Measurements from ENCODE around the gene CLDN10. TPM values are rescaled to one million over a fixed set of nuclear protein-coding genes. Genes with fewer than 3 reads are reported as not detected.

The CLDN10 gene
- total RNA-seq, 1 donor from 2014 or later: not detected

DNA sequence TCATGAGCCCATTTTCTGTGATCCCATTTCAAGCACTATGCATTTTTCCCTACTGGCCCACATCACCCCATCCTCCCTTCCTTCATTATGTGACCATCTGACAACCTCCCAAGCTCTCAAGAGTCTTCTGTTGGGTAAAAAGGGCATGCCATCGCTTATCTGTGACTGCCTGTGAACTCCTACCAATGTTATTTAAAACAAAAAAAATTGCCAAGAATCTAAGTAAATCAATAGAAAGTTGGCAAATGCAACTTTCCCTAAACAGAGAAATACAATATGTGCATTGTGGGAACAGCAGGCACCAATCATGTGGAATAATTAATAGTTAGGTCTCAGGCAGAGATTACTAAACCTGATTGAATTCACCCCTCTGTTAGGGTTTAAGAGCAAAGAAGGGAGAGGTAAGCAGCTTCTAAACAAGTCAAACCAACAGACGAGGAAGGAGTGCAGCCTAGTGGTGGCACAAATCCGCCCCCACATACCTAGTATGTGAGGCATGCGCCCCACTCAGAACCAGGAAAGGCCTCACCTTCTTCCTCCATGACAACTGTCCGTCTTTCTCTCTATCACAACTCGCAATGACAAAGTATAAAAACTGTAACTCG is 62.2 kb downstream of the CLDN10 start:
- no peak overlapping the region for H3K27ac Mint-ChIP-seq

DNA sequence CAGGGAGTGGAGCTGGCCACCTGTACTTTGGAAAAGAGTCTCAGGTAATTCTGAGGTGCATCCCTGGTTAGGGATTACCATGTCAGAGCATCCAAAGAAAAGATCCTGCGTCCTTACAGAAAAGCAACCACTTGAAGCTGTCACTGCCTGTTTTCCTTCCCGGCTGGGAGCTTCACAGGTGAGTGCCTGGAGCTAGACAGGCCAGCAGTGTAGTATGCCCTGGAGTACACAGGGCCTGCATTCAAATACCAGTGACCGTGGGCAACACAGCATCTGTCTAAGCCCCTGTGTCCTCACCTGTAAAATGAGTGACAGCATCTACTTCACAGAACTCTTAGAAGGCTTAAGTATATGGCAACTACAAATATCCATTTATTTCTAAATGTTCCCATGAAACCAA is 63.0 kb downstream of the CLDN10 start:
- DNase-seq (ENCODE audit: low spot score): no peak
- H3K36me3 Mint-ChIP-seq (ENCODE audit: low read depth): no peaks in the 10 kb centered on the region

More for the DNA sequence above, 62.2 kb downstream of the CLDN10 start:
- Mint-ChIP-seq H3K4me3 (ENCODE audit: low read depth) (no peak overlapping the region), H3K36me3 (ENCODE audit: low read depth) (no peaks in the 10 kb centered on the region), H3K9me3 (no peaks in the 10 kb centered on the region), H3K4me1 (ENCODE audit: low read depth) (no peaks in the 10 kb centered on the region), H3K27me3 (ENCODE audit: low read depth) (no peaks in the 10 kb centered on the region)
- no peak for DNase-seq (ENCODE audit: low spot score)
- intact Hi-C loops (cut with micrococcal nuclease): no loop called here

DNA sequence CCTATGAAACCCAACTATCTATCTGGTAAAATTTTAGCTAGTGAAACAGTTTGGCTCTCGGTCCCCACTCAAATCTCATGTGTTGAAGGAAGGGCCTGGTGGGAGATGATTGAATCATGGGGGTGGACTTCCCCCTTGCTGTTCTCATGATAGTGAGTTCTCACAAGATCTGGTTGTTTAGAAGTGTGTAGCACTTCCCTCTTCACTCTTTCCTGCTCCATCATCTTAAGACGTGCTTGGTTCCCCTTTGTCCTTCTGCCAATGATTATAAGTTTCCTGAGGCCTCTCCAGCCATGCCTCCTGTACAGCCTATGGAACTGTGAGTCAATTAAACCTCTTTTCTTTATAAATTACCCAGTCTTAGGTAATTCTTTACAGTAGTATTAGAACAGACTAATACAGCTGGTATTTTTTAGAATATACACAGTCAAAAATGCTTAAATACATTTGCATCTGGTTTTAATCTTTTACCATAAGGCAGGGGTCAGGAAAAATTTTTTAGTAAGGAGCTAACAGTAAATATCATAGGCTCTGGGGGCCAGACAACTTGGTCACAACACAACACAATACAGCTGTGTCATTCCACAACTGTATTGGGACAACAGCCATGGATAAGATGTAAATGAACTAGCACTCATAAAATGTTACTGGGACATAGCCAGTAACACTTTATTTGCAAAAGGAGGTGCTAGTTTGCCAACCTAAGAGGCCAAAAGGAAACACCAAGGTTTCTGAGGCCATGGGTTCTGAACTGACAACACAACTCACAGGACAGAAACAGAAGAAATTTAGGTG is 67.7 kb downstream of the CLDN10 start:
- Mint-ChIP-seq H3K4me3 (ENCODE audit: low read depth) (no peak overlapping the region), H3K27me3 (ENCODE audit: low read depth) (peaks cover 9% of the 10 kb centered on the region), H3K27ac (no peak overlapping the region), H3K4me1 (ENCODE audit: low read depth) (no peaks in the 10 kb centered on the region), H3K9me3 (no peaks in the 10 kb centered on the region), H3K36me3 (ENCODE audit: low read depth) (no peaks in the 10 kb centered on the region)
- intact Hi-C loops (cut with micrococcal nuclease): no loop called here
- no peak for DNase-seq (ENCODE audit: low spot score)

More for the DNA sequence above, 63.0 kb downstream of the CLDN10 start:
- Mint-ChIP-seq H3K27me3 (ENCODE audit: low read depth) (peaks cover 2% of the 10 kb centered on the region), H3K27ac (no peak overlapping the region), H3K9me3 (no peaks in the 10 kb centered on the region), H3K4me1 (ENCODE audit: low read depth) (no peaks in the 10 kb centered on the region), H3K4me3 (ENCODE audit: low read depth) (no peak overlapping the region)
- intact Hi-C loops (cut with micrococcal nuclease): no loop called here

DNA sequence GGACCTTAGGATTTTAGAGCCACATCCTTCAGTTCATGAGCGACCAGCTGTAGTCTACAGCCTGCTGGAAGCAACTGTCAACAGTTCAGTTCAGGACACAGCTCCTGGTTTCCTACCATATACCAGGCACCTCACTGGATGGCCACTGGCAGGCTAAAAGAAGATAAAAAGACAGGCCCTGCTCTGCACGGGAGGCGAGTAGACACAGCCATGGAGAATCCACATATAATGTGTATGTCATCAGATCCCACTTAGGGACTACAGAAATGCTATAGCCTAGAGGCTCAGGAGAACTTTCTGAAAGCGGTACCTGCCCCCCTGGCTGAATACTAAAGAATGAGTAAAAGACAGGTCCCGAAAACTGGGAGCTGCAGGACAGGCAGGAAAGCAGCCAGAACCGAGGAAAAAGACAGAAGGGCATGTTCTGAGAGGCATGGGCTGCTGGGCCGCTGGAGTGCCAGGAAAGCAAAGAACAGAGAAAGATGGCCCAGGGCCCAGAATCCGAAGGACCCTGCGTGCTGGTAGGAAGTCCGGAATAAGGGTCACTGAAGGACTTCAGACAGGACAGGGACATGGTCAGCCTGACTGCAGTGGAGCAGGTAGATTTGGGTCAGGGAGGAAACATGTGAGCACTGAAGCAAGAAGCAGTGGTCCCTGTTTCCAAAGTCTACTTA is 68.4 kb downstream of the CLDN10 start:
- Mint-ChIP-seq H3K4me3 (ENCODE audit: low read depth) (no peak overlapping the region), H3K36me3 (ENCODE audit: low read depth) (no peaks in the 10 kb centered on the region), H3K27ac (no peak overlapping the region), H3K4me1 (ENCODE audit: low read depth) (no peaks in the 10 kb centered on the region), H3K9me3 (no peaks in the 10 kb centered on the region), H3K27me3 (ENCODE audit: low read depth) (peaks cover 12% of the 10 kb centered on the region)
- intact Hi-C loops (cut with micrococcal nuclease): no loop called here
- DNase-seq (ENCODE audit: low spot score): no peak

DNA sequence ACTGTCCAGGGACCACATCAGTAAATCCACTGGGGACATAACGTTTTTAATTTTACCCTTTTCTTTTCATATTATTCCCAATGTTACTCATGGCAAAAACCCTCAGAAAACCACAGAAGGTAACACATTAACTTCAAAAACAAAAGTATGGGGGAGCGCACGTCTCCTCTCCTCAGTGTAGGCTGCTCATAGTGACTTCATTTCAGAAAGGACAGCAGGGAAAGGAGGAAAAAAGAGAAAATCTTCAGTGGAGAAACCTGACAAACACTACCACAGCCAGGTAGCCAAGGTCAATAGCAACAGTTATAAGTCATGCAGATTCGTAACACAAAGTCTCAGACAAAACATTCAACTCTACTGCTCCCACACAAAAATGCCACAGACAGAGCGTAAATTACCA is 70.6 kb downstream of the CLDN10 start:
- Mint-ChIP-seq H3K4me3 (ENCODE audit: low read depth) (no peak overlapping the region), H3K4me1 (ENCODE audit: low read depth) (no peaks in the 10 kb centered on the region), H3K9me3 (no peaks in the 10 kb centered on the region), H3K27me3 (ENCODE audit: low read depth) (peaks cover 12% of the 10 kb centered on the region), H3K27ac (no peak overlapping the region), H3K36me3 (ENCODE audit: low read depth) (no peaks in the 10 kb centered on the region)
- DNase-seq (ENCODE audit: low spot score): no peak
- intact Hi-C loops (cut with micrococcal nuclease): loop anchor here (2.0 kb wide), 1 partner anchor 22 kb away; the partner anchor contains the start of gene DZIP1

DNA sequence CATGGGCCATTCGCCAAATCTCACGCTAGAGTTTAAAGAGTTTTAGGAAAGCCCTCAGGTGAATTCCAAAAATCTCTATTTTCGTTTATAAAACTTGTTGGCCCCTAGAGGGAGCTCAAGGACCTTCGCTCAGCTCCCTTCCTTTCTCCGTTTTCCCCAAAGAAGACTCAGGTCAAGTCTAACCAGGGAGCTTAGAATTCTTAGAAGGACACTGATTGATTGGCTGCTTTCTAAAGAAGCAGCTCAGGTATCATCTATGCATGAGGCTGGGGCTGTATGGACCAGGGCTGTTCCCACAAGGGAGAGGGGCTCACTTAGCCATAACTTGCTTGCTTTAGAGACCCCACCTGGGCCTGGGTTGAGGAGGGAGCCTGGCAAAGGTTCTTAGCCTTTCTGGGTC is 71.5 kb downstream of the CLDN10 start:
- Mint-ChIP-seq H3K4me1 (ENCODE audit: low read depth) (no peaks in the 10 kb centered on the region), H3K27me3 (ENCODE audit: low read depth) (peaks cover 12% of the 10 kb centered on the region), H3K36me3 (ENCODE audit: low read depth) (no peaks in the 10 kb centered on the region), H3K27ac (no peak overlapping the region), H3K9me3 (no peaks in the 10 kb centered on the region), H3K4me3 (ENCODE audit: low read depth) (no peak overlapping the region)
- no peak for DNase-seq (ENCODE audit: low spot score)
- intact Hi-C loops (cut with micrococcal nuclease): loop anchor here (1.0 kb wide), 2 partner anchors 37 to 210 kb away; no protein-coding TSS in a partner anchor

DNA sequence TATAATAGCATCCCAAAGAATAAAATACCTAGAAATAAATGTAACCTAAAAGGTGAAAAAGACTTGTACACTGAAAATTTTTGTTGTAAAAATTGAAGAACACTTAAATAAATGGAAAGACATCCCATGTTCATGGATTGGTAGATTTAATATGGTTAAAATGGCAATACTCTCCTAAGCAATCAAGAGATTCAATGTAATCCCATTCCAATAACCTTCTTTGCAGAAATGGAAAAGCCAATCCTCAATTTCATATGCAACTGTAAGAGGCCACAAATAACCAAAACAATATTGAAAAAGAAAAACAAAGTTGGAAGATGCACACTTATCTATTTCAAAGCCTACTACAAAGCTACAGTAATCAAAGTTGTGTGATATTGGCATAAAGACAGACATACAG is 74.2 kb downstream of the CLDN10 start:
- no peaks in the 10 kb centered on the region for H3K4me1 Mint-ChIP-seq (ENCODE audit: low read depth)
- H3K4me3 Mint-ChIP-seq (ENCODE audit: low read depth): no peak overlapping the region
- H3K27ac Mint-ChIP-seq: no peak overlapping the region
- intact Hi-C loops (cut with micrococcal nuclease): no loop called here
- H3K9me3 Mint-ChIP-seq: no peaks in the 10 kb centered on the region
- H3K36me3 Mint-ChIP-seq (ENCODE audit: low read depth): no peaks in the 10 kb centered on the region
- peaks cover 12% of the 10 kb centered on the region for H3K27me3 Mint-ChIP-seq (ENCODE audit: low read depth)
- no peak for DNase-seq (ENCODE audit: low spot score)

DNA sequence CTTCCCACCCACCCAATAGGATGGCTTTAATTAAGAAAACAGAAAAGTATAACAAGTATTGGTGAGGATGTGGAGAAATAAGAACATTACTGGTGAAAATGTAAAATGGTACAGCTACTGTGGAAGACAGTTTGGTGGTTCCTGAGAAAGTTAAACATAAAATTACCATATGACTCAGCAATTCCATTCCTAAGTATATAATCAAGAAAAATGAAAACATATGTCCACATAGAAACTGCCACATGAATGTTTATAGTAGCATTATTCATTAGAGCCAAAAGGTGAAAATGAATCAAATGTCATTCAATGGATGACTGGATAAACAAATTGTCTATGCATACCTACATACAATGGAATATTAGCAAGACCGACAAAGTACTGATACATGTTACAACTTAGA is 75.1 kb downstream of the CLDN10 start:
- Mint-ChIP-seq H3K9me3 (no peaks in the 10 kb centered on the region), H3K4me3 (ENCODE audit: low read depth) (no peak overlapping the region), H3K27me3 (ENCODE audit: low read depth) (peaks cover 10% of the 10 kb centered on the region), H3K27ac (no peak overlapping the region), H3K4me1 (ENCODE audit: low read depth) (no peaks in the 10 kb centered on the region), H3K36me3 (ENCODE audit: low read depth) (no peaks in the 10 kb centered on the region)
- no peak for DNase-seq (ENCODE audit: low spot score)
- intact Hi-C loops (cut with micrococcal nuclease): no loop called here

DNA sequence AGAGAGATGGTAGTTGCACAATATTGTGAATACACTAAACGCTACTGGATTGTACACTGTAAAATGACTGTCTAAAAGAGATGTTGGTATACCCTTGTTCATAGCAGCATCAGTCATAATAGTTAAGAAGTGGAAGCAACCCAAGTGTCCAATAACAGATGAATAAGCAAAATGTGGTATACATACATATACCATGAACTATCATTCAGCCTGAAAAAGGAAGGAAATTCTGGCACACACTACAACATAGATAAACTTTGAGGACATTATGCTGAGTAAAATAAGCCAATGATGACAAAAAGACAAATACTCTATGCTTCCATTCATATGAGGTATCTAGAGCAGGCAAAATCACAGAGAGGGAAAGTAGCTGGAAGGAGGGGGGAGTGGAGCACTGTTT is 76.0 kb downstream of the CLDN10 start:
- H3K27me3 Mint-ChIP-seq (ENCODE audit: low read depth): peaks cover 6% of the 10 kb centered on the region
- intact Hi-C loops (cut with micrococcal nuclease): no loop called here
- no peak overlapping the region for H3K4me3 Mint-ChIP-seq (ENCODE audit: low read depth)
- H3K4me1 Mint-ChIP-seq (ENCODE audit: low read depth): no peaks in the 10 kb centered on the region
- no peaks in the 10 kb centered on the region for H3K9me3 Mint-ChIP-seq
- H3K36me3 Mint-ChIP-seq (ENCODE audit: low read depth): no peaks in the 10 kb centered on the region
- DNase-seq (ENCODE audit: low spot score): no peak
- no peak overlapping the region for H3K27ac Mint-ChIP-seq

DNA sequence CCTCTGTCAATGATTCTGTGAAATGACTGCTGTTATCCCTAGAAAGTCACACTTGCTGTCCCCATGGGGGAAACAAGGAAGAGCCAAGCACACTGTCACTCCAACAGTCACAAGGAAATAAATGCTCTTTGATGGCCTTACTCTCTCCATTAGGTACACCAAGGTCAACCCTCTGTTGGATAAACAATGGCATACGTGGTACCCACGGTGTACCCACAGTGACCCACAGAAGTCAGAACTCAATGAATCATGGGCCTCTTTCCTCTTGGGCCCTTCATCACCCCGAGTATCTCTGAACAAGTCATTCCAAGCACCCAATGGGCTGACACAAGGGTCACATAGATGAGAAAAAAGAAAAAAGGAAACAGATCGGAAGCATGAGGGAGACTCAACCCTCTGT is 76.6 kb downstream of the CLDN10 start:
- intact Hi-C loops (cut with micrococcal nuclease): no loop called here

More for the DNA sequence above, 76.6 kb downstream of the CLDN10 start:
- Mint-ChIP-seq H3K27ac (no peak overlapping the region), H3K4me1 (ENCODE audit: low read depth) (no peaks in the 10 kb centered on the region), H3K27me3 (ENCODE audit: low read depth) (peaks cover 8% of the 10 kb centered on the region), H3K36me3 (ENCODE audit: low read depth) (no peaks in the 10 kb centered on the region), H3K9me3 (no peaks in the 10 kb centered on the region), H3K4me3 (ENCODE audit: low read depth) (no peak overlapping the region)
- DNase-seq (ENCODE audit: low spot score): no peak

Other genes starting within 250 kb of the CLDN10 start
- 0.48 and 0.64 TPM in 2 replicates for gene DZIP1, start 92.0 kb downstream of the CLDN10 start, total RNA-seq
- gene DNAJC3, start 124.4 kb downstream of the CLDN10 start, total RNA-seq: 28.1 and 28.6 TPM in 2 replicates